Stimulated activated CD4-positive, alpha-beta T cell treated with anti-CD3 and anti-CD28 coated beads, Interleukin-4, amount 100 ng/mL, for 4 hours (primary cell): Measurements from ENCODE around the gene KCNN1.
A peak's percentile ranks its signal among the peaks of the same experiment; 100 is the strongest.
"Not testable (repeated sequence)": the region's sequence is repeated elsewhere in the genome, so short reads cannot be mapped to it uniquely, and the experiment has no call there.

Experiments used
- DNase-seq, 2 experiments: peaks; one replicate each; pipeline ENCODE4 v3.0.0-alpha.2; 2020

The KCNN1 gene

DNA sequence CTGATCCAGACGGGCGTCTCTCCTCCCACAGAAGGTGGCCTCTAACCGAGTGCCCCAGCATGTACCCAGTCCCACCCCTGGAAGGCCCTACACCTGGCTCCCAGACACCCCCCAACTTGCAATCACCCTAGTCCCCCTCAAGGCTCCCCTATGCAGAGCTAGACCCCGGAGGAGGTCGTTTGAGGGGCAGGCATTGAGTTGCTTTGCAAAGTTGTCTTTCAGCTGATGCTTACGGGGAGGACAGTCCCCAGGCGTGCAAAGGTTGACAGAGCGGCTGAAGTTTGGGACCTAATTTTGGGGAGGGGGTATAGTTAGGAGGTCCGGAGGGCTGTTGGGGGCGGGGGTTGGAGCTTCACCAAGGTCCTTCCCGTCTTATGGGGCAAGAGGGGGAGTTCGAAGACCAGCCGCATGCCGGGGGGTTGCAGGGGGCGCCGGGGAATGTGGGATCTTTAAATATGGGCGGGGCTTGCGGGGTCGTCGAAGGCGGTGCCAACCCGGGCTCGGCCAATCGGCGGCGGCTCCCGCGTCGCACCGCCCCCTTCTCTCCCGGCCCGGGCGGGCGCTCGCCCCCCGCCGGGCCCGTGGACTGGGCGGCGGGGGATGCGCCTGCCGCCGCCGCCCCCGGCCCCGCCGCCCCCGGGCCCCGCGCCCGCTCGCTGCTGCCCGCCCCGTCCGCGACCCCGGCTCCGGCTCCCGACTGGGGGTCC, at the start of gene KCNN1:
Gene KCNN1, plus strand, starts transcription at position 558 of the 707 bp plus-strand sequence. CDS start 6,782 bp downstream, outside the sequence.
- DNase-seq, result no peak

- DNase-seq, result not testable (repeated sequence)
These were observed 48.8 kb upstream of the KCNN1 start for GRCh38 chr19:17918151-17918550.

- not testable (repeated sequence) for DNase-seq
These were observed 47.8 kb upstream of the KCNN1 start for GRCh38 chr19:17919122-17919521.

DNA sequence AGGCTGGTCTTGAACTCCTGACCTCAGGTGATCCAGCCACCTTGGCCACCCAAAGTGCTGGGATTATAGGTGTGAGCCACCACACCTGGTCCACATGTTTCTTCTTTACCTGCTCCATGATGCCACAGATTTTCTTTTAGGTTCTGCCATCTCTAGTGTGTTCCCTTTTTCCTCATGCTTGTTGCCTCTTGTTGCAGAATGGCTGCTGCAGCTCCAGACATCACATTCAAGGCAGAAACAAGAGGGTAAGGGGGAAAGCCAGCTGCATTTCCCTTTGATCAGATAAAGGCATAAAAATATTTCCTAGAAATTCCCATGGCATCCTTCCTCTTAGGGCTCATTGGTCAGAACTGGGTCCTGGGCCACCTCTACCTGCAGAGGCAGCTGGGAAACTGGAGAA, 46.4 kb upstream of the KCNN1 start:
- DNase-seq, result no peak

DNA sequence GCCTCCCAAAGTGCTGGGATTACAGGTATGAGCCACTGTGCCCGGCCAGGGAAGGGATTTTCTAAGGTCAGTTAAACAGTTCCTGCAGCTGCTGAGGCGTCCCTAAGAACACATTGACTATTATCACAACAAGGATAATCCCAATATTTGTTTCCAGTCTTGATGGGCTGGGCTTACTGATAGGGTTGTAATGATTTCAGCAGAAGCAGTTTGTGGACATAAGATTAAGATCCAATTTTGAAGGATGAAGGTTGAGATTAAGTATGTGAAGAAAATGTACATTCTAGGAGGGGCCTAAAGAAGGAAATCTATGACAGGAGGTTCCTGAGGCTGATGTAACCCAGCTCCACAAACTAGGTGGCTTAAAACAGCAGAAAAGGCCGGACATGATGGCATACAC, 44.8 kb upstream of the KCNN1 start:
- DNase-seq, result no peak

GRCh38 chr19:17926044-17926443, 40.9 kb upstream of the KCNN1 start:
- no peak for DNase-seq

DNA sequence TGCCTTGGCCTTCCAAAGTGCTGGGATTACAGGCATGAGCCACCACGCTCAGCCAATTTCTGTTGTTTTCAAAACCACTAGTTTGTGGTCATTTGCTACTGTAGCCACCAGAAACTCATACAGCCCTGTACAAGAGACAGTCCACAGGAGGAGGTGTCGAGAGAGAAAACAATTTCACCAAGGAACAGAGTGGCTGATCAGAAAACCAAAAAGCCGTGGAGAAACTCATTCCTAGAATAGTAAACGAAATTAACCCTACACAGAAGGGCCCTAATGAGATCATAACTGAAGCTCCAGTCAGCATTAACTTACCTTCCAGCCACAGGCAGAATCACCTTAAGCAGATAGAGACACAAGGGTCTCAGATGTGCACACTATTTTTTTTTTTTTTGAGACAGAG, 37.9 kb upstream of the KCNN1 start:
- DNase-seq, result no peak

DNA sequence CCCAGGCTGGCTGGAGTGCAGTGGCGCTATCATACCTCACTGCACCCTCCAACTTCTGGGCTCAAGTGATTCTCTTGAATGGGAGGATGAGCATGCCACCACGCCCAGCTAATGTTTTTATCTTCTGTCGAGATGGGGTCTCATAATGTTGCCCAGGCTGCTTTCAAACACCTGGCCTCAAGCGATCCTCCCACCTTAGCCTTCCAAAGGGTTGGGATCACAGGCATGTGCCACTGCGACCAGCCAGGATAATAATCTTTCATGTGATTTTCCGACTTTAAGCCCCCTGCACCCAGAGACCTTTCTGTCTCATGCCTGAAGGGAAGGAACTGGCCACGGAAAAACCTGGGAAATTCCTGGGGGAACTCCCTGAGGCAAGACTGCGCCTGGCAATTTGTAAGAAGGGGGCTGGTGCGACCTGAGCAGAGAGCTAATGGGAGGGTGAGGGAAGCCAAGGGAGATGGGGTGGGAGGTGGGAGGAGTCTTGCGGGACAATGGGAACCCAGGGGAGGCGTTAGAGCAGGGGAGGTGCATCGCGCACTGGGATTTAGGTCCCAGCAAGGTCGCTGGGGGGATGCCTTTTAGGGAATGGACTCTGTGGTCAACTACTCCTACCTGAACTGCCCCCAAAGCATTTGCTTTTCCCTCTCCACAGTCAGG, 35.2 kb upstream of the KCNN1 start:
- no peak for DNase-seq

DNA sequence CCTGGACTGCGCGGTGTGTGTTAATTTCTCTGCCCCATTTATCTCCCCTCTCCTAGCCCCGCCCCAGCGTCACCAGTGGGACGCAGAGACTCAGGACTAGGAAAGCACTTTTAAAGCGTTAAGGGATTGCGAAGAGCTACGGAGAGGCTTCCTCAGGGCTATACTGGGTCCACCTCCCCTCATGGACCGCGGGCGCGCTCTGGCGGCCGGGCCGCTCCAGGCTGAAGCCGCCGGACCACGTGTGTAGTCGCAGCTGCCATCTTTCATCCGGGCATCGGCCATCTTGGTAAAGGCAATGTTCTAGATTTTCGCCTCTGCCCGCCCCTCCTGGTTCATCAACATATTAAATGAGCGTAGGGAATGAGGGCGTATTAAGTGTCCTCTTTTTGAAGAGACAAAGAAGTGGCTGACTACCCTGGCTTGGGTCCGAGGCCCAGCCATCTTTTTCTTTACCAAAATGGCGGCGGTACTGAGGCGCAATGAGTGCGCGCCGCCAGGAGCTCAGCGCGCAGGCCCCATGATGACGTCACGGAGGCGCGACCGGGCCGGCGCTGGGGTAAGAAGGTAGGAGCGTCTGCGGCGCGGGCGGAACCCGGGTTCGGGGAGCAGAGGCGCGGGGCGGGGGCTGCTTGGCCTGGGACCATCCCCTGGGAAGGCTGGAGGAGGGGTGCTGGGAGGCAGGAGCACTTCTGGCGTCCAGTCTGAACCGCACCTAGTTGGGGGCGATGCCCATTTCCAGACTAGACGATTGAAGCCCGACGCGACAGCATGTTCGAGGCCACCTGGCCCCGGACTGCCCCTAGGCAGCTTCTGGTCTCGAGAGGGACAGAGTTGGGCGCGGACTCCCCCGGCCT, 34.2 kb upstream of the KCNN1 start, which contains the start of gene CCDC124:
Gene CCDC124, plus strand, starts transcription at position 531 of the 854 bp plus-strand sequence. CDS start 3,406 bp downstream, outside the sequence.
- DNase-seq, result peak; percentile 91

GRCh38 chr19:17933414-17934129, 33.3 kb upstream of the KCNN1 start:
- no peak for DNase-seq

DNA sequence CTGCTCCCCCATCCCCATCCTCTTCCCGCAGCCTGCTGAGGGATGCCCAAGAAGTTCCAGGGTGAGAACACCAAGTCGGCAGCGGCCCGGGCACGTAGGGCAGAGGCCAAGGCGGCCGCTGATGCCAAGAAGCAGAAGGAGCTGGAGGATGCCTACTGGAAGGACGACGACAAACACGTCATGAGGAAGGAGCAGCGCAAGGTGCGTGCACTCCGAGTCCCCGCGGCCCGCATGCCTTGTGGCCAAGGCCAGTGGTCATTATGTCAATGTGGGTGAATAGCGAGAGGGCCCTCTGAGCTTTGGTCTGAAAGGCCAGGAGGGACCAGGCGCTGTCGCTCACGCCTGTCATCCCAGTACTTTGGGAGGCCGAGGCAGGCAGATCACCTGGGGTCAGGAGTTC, 30.5 kb upstream of the KCNN1 start:
- DNase-seq, result no peak

DNA sequence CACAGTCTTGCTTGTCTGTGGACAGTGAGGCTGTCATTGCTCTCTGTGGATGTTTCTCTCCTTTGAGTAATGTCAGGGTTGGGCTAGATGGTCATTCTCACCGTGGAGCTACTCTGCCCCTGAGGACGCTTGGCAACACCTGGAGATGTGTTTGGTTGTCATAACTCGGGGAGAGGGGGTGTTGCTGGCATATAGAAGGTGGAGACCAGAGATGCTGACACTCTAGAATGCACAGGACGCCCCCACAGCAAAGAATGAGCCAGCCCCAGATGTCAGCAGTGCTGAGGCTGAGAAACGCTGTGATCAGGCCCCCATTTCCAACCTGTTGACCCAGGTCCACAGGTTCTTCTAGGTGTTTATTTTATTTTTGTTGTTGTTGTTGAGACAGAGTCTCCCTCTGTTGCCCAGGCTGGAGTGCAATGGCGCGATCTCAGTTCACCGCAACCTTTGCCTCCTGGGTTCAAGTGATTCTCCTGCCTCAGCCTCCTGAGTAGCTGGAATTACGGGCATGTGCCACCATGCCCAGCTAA, 29.5 kb upstream of the KCNN1 start:
- no peak for DNase-seq

GRCh38 chr19:17938092-17938845, 28.6 kb upstream of the KCNN1 start:
- peak; percentile 75 to 78 for DNase-seq

DNA sequence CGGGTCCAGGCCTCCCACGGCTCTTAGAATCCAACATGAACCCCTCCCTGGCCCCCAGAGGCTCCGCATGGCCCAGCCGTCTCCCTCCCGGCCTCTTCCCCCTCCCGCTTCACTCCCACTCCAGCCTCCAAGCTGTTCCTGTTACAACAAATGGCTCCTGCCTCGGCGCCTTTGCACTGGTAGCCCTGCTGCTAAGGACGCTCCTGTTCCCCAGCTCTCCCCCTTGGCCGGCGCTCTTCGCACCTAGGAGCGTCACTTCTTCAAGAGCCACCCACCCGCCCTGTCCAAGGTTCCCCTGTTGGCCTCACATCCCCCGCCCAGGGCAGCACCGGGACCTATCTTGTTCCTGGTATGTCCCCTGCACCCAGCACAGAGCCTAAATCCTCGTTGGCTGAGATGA, 24.7 kb upstream of the KCNN1 start:
- DNase-seq, result no peak

DNA sequence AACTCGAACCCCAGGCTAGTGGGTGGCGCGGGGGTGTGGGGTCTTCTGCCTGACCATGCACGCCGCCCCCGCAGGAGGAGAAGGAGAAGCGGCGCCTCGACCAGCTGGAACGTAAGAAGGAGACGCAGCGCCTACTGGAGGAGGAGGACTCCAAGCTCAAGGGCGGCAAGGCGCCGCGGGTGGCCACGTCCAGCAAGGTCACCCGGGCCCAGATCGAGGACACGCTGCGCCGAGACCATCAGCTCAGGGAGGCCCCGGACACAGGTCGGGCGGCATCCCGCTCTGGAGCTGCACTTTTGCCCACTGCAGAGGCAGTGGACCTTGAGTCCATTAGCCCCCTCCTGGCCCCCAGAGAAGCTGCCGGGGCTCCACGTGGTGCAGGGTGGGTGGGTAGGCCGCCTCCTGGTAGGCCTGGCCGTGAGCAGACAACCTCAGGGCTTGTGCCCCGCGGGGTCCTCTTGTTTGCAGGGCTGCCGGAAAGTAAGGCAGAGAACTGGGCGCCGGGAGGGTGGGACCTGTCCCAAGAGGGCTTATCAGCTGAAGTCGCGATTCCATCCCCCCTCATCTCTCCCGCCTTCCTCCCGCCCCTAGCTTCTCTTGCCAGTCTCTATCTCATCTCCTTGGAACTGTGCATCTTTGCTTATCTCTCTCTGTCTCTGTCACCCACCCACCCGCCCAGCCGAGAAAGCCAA, 24.2 kb upstream of the KCNN1 start:
- no peak for DNase-seq

DNA sequence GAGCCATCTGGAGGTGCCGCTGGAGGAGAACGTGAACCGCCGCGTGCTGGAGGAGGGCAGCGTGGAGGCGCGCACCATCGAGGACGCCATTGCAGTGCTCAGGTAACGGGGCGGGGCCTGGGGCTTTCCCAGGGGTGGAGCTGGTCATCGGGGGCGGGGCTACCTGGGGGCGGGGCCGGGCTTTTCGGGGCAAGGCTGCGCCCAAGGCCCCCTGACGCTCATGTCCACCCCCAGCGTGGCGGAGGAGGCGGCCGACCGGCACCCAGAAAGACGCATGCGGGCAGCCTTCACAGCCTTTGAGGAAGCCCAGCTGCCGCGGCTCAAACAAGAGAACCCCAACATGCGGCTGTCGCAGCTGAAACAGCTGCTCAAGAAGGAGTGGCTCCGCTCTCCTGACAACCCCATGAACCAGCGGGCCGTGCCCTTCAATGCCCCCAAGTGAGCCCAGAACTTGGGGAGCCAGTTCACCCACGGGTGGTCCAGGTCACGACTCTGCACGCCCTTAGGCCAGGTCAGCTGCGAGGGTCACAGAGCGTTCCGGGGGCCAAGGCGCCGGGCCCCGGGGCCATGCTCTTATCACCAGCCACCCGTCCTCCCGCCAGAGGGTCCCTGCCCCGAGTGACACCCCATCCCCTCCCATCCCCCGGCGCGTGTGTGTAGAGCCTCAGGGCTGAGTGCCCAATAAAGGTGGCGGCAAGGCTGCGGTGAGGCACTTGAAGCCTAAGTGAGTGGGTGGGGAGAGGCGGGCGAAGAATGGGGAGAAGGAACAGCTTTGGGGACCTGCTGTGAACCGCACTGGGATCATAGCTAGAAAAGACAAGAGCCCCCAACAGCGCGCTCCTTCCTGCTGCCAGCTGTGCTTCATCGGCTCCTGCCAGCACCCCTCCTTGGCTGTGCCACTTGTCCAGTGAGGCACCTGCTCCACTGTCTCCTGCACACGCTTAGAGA, 23.4 kb upstream of the KCNN1 start:
- DNase-seq, result no peak

- no peak for DNase-seq
These were observed 22.6 kb upstream of the KCNN1 start for GRCh38 chr19:17944301-17944700.

GRCh38 chr19:17946965-17947784, 19.7 kb upstream of the KCNN1 start:
- DNase-seq, result no peak
